Activated B cell treated with CpG ODN at 0.5 μM for 24 hours (primary cell): ENCODE results near the gene NAIF1. TPM values are rescaled to one million over a fixed set of nuclear protein-coding genes. Genes with fewer than 3 reads are reported as not detected.
A peak's percentile ranks its signal among the peaks of the same experiment; 100 is the strongest.

ENCODE experiments used
- ATAC-seq: fragments of 200-7000 bp; cut with Tn5 transposase; one replicate; pipeline ENCODE4 v1.10.0; 2021; ENCODE audit warnings: low read depth, mild to moderate bottlenecking, moderate library complexity
- CTCF ChIA-PET: fragments of 350-600 bp; sonication (Branson Sonifier 250); formaldehyde crosslinking; loops from one replicate; lab custom pipeline; 2021; ENCODE audit warnings: antibody characterized with exemption; lab: Charles Lee
- POLR2A ChIA-PET: fragments of 350-600 bp; sonication (Branson Sonifier 250); formaldehyde crosslinking; loops from one replicate; lab custom pipeline; 2021; ENCODE audit warnings: antibody characterized with exemption; lab: Charles Lee
- DNase-seq: peaks from one replicate; pipeline ENCODE4 v3.0.0; 2022
- H3K27ac Mint-ChIP-seq: one replicate; pipeline ENCODE4 v1.8.0; 2020; ENCODE audit warnings: mixed read lengths
- H3K27me3 Mint-ChIP-seq: one replicate; pipeline ENCODE4 v1.8.0; 2021; ENCODE audit warnings: mixed read lengths
- H3K36me3 Mint-ChIP-seq: one replicate; pipeline ENCODE4 v1.8.0; 2021; ENCODE audit warnings: low read depth, mixed read lengths
- H3K4me1 Mint-ChIP-seq: one replicate; pipeline ENCODE4 v1.8.0; 2021; ENCODE audit warnings: mixed read lengths
- H3K4me3 Mint-ChIP-seq: one replicate; pipeline ENCODE4 v1.8.0; 2020; ENCODE audit warnings: mild to moderate bottlenecking, mixed read lengths
- H3K9me3 Mint-ChIP-seq: one replicate; pipeline ENCODE4 v1.8.0; 2020; ENCODE audit warnings: mixed read lengths
- CTCF ChIP-seq: fragments of 200-600 bp; IDR thresholded peaks from one replicate; pipeline ENCODE4 v1.8.0; 2022; ENCODE audit warnings: antibody characterized with exemption, mild to moderate bottlenecking
- intact Hi-C: fragments of 100-400 bp; cut with micrococcal nuclease; formaldehyde crosslinking; loops from one replicate; pipeline ENCODE4 v1.15.1; 2024
- total RNA-seq: library from RNA; stranded (reverse); gene quantifications from 2 replicates; pipeline ENCODE4 v1.2.3, GENCODE V29; 2022

The NAIF1 gene
- total RNA-seq, 1 donor from 2014 or later: 10.4 TPM

GRCh38 chr9:128084746-128085145, 17.6 kb upstream of the NAIF1 start:
- ChIA-PET POLR2A (interaction anchor here (0.5 to 1.1 kb wide), 2 partner anchors 12 to 15 kb away, joined by 4 to 5 read pairs; no protein-coding TSS in a partner anchor), CTCF (interaction anchor here (0.6 to 1.5 kb wide), 5 partner anchors 9 to 141 kb away, joined by 3 to 5 read pairs (median 4); no protein-coding TSS in a partner anchor)
- Mint-ChIP-seq H3K4me1 (peaks cover 34% of the 10 kb centered on the region), H3K4me3 (no peak overlapping the region), H3K9me3 (no peaks in the 10 kb centered on the region), H3K27me3 (no peaks in the 10 kb centered on the region), H3K27ac (no peak overlapping the region), H3K36me3 (peaks cover 10% of the 10 kb centered on the region)
- no peak for DNase-seq
- no peak for TF ChIP-seq CTCF
- intact Hi-C loops: loop anchor here (1.0 to 5.0 kb wide), 6 partner anchors 10 to 142 kb away; no protein-coding TSS in a partner anchor
- no peak for ATAC-seq

- POLR2A ChIA-PET: interaction anchor here (0.6 to 1.2 kb wide), 4 partner anchors 10 to 127 kb away, joined by 3 to 4 read pairs (median 3); no protein-coding TSS in a partner anchor
- peak overlapping the region; percentile 7 for H3K27ac Mint-ChIP-seq
- no peak overlapping the region for H3K4me3 Mint-ChIP-seq
- ATAC-seq (no peak), DNase-seq (no peak)
- TF ChIP-seq CTCF: no peak
- no peaks in the 10 kb centered on the region for H3K9me3 Mint-ChIP-seq
- H3K4me1 Mint-ChIP-seq: peaks cover 42% of the 10 kb centered on the region
- H3K36me3 Mint-ChIP-seq: peaks cover 20% of the 10 kb centered on the region
- no peaks in the 10 kb centered on the region for H3K27me3 Mint-ChIP-seq
- intact Hi-C loops: loop anchor here (5.0 kb wide), 1 partner anchor 45 kb away; no protein-coding TSS in a partner anchor
- CTCF ChIA-PET: interaction anchor here (1.5 kb wide), 1 partner anchor 47 kb away, joined by 4 read pairs; no protein-coding TSS in a partner anchor
Observed at GRCh38 chr9:128082151-128082550, 15.0 kb upstream of the NAIF1 start.

GRCh38 chr9:128081056-128081455, 13.9 kb upstream of the NAIF1 start:
- CTCF ChIA-PET: interaction anchor here (1.2 kb wide), 1 partner anchor 34 kb away, joined by 5 read pairs; no protein-coding TSS in a partner anchor
- H3K27ac Mint-ChIP-seq: no peak overlapping the region
- POLR2A ChIA-PET: interaction anchor here (1.0 kb wide), 1 partner anchor 9 kb away, joined by 4 read pairs; no protein-coding TSS in a partner anchor
- H3K4me3 Mint-ChIP-seq: no peak overlapping the region
- no peaks in the 10 kb centered on the region for H3K9me3 Mint-ChIP-seq
- DNase-seq (no peak), ATAC-seq (no peak)
- no peaks in the 10 kb centered on the region for H3K27me3 Mint-ChIP-seq
- intact Hi-C loops: loop anchor here (5.0 kb wide), 1 partner anchor 44 kb away; no protein-coding TSS in a partner anchor
- H3K4me1 Mint-ChIP-seq: peaks cover 42% of the 10 kb centered on the region
- H3K36me3 Mint-ChIP-seq: peaks cover 24% of the 10 kb centered on the region
- TF ChIP-seq CTCF: no peak

- ChIA-PET POLR2A (interaction anchor here (0.6 kb wide), 2 partner anchors 109 to 210 kb away, joined by 3 to 7 read pairs; no protein-coding TSS in a partner anchor), CTCF (interaction anchor here (1.2 kb wide), 1 partner anchor 35 kb away, joined by 5 read pairs; no protein-coding TSS in a partner anchor)
- H3K9me3 Mint-ChIP-seq: no peaks in the 10 kb centered on the region
- ATAC-seq (no peak), DNase-seq (no peak)
- H3K4me1 Mint-ChIP-seq: peaks cover 42% of the 10 kb centered on the region
- H3K27me3 Mint-ChIP-seq: no peaks in the 10 kb centered on the region
- H3K27ac Mint-ChIP-seq: no peak overlapping the region
- no peak for TF ChIP-seq CTCF
- intact Hi-C loops: loop anchor here (5.0 kb wide), 1 partner anchor 43 kb away; no protein-coding TSS in a partner anchor
- H3K36me3 Mint-ChIP-seq: peaks cover 20% of the 10 kb centered on the region
- H3K4me3 Mint-ChIP-seq: no peak overlapping the region
Observed at GRCh38 chr9:128080206-128080605, 13.1 kb upstream of the NAIF1 start.
